Erythroblast (primary cell): Measurements from ENCODE around the gene WDSUB1.

Source experiments
- GATA1 ChIP-seq: IDR thresholded peaks from 2 replicates; pipeline ENCODE4 v1.6.1; 2011; ENCODE audit warnings: low read depth, mild to moderate bottlenecking, control low read depth, low read length, moderate library complexity
- POLR2A ChIP-seq: IDR thresholded peaks from 2 replicates; pipeline ENCODE4 v1.6.1; 2011; ENCODE audit warnings: mild to moderate bottlenecking, low read length

DNA sequence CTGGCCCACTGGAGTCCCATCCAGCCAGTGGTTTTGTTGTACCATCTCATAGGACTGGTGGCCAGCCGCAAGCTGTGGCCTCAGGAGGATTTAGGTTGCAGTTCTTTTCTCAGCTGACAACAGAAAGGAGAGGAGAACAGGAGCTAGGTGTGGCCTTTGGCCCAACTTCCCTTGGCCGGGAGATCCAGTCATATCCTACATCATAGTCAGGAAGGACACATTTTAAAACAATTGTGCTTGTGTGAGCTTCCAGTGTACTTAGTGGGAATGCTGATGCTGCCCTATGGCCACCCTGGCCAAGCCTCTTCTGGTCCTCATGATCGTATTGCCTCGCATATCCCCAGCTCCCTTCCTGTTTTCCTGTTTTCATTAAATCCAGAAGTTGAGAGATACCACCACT is 98.1 kb downstream of the WDSUB1 start:
- TF ChIP-seq POLR2A (no peak), GATA1 (no peak)
